Neural progenitor cell (in vitro differentiated cells): ENCODE measurements around the gene CREB3L2.

Experiments used
- CTCF ChIP-seq: fragments of 200-600 bp; sonication (generic); IDR thresholded peaks from 2 replicates; pipeline ENCODE4 v1.5.1; 2017; ENCODE audit warnings: antibody characterized with exemption, mild to moderate bottlenecking
- EZH2 ChIP-seq: fragments of 200-600 bp; sonication (generic); IDR thresholded peaks from 2 replicates; pipeline ENCODE4 v1.6.1; 2017; ENCODE audit warnings: antibody characterized with exemption, mild to moderate bottlenecking, moderate library complexity
- EZH2phosphoT487 ChIP-seq: fragments of 200-600 bp; sonication (generic); IDR thresholded peaks from 2 replicates; pipeline ENCODE4 v1.6.1; 2017; ENCODE audit warnings: antibody characterized with exemption

DNA sequence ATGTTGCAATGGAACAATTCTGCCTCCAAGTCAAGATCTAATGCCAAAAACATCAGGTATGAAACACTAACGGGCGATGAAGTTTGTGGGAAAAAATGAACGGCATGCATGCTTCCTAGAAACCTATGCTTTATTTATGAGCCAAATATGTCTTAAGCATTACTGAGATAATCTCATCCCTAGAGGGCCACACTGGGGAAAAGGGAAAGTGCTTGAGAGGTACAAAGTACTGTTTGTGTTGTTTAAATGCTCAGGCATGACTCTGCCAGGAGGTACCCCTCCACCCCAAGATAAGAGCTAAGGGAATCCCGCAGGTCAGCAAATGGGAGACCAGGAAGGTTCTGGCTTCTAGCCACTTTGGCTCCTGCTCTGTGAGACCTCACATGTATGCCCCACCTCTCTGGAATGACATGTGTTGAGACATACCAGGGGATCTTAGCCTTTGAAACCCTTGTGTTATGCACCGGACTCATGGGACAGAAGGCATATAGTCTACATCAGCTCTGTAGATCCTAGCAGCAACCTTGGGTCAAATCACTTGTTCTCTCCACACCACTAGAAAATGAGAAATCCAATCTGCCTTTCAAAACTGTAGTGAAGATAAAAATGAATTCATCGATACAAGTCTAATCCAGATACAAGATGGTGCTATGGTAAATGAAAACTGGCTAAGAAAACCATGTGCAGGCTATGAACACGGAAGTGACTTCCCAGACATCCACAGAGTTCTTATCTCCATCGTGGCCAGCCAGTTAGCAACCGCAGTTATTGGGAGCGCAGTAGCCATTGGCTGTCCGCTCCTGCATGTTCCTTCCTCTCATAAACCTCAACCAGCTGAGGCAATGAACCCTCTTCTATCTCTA lies 61.0 kb downstream of the CREB3L2 start:
- TF ChIP-seq CTCF: no peak
- TF ChIP-seq EZH2: no peak
- TF ChIP-seq EZH2phosphoT487: no peak
